IPS DF 6.9 (cell line): Measurements from ENCODE around the gene GSTO2.
"Not testable (repeated sequence)": the region's sequence is repeated elsewhere in the genome, so short reads cannot be mapped to it uniquely, and the experiment has no call there.

Experiments used
- DNase-seq: peaks from one replicate; pipeline ENCODE4 v3.0.0-alpha.2; 2013; ENCODE audit warnings: low read depth, low spot score
- H3K27ac ChIP-seq: one replicate; pipeline ENCODE4 v1.5.1; 2013; ENCODE audit warnings: low read length, control low read depth
- H3K27me3 ChIP-seq: 2 replicates; pipeline ENCODE4 v1.6.1; 2013; ENCODE audit warnings: mild to moderate bottlenecking, low read length; ENCODE audit not compliant: control insufficient read depth, insufficient read depth
- H3K36me3 ChIP-seq: 2 replicates; pipeline ENCODE4 v1.6.1; 2013; ENCODE audit warnings: low read length; ENCODE audit not compliant: control insufficient read depth, insufficient read depth
- H3K4me1 ChIP-seq: 2 replicates; pipeline ENCODE4 v1.6.1; 2013; ENCODE audit warnings: low read length; ENCODE audit not compliant: control insufficient read depth, insufficient read depth
- H3K4me3 ChIP-seq: 2 replicates; pipeline ENCODE4 v1.5.1; 2013; ENCODE audit warnings: mild to moderate bottlenecking, low read length
- H3K9me3 ChIP-seq: 2 replicates; pipeline ENCODE4 v1.6.1; 2013; ENCODE audit warnings: low read length, inconsistent platforms; ENCODE audit not compliant: control insufficient read depth, insufficient read depth
- WGBS: extraction: QIAGEN DNeasy Blood & Tissue Kit; methylation state at CpG from one replicate; pipeline ENCODE4 v1.1.7; 2013; ENCODE audit warnings: mixed read lengths, missing lambda C conversion rate; ENCODE audit not compliant: insufficient read length, insufficient coverage; 5-methylcytosine and 5-hydroxymethylcytosine counted together

GSTO2 gene

DNA sequence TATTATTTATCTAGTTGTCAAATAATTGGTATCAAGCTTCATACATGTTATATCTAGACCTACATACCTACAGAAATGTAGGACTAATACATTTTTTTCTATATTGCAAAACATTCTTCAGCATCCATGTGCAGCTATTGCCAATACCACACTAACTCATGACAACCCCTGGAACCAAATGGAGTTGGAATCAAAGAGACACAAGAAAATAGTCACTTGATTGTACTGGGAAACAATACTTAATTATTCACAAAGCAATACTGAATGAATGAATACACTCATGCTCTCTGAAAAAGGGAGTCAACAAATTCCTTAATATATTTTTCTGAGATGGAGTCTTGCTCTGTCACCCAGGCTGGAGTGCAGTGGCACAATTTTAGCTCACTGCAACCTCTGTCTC lies 26.4 kb upstream of the GSTO2 start:
- Histone ChIP-seq H3K27ac (no peak overlapping the region), H3K9me3 (no peaks in the 10 kb centered on the region; the same call in 1 of the 2 replicates)

DNA sequence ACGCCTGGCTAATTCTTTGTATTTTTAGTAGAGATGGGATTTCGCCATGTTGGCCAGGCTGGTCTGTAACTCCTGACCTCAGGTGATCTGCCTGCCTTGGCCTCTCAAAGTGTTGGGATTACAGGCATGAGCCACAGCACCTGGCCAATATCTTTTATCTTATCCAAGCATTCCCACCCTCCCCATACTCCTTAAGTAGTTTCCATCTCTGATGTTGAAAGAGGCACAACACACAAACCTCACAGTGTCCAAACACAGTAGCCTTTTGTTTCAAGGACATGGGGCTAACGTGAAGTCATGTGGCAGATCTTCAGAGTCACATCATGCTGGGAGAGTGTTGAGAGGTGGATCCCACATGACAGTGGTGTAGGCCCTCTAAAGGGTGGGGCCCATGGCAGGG lies 26.0 kb upstream of the GSTO2 start:
- DNase-seq, H3K27ac ChIP-seq, H3K4me1 ChIP-seq, H3K36me3 ChIP-seq, H3K9me3 ChIP-seq, H3K27me3 ChIP-seq, H3K4me3 ChIP-seq: not testable (repeated sequence)
- WGBS: no CpG with 5 or more reads among the region's 3 CpGs

More for the DNA sequence above, 26.4 kb upstream of the GSTO2 start:
- no peak overlapping the region for H3K4me3 ChIP-seq
- no peaks in the 10 kb centered on the region for H3K27me3 ChIP-seq
- no peaks in the 10 kb centered on the region for H3K4me1 ChIP-seq
- DNase-seq: no peak
- H3K36me3 ChIP-seq: no peaks in the 10 kb centered on the region

DNA sequence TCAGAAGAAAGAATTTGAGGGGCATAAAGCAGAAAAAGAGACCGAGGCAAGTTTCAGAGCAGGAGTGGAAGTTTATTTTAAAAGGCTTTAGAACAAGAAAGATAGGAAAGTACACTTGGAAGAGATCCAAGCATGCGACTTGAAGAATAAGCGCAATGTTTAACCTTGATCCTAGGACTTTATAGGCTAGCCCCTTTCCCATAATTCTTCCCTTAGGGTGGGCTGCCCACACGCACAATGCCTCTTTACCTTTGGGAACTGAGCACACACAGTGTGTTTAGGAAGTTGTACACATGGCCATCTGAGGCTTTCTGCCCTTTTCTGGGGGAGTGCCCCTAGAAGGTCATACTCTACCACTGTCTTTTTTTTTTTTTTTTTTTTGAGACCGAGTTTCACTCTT lies 25.5 kb upstream of the GSTO2 start:
- Histone ChIP-seq H3K9me3 (no peaks in the 10 kb centered on the region; the same call in 1 of the 2 replicates), H3K4me3 (no peak overlapping the region), H3K4me1 (no peaks in the 10 kb centered on the region), H3K36me3 (no peaks in the 10 kb centered on the region), H3K27me3 (no peaks in the 10 kb centered on the region), H3K27ac (no peak overlapping the region)
- no peak for DNase-seq
- no CpG with 5 or more reads among the region's 5 CpGs for whole genome bisulfite sequencing

DNA sequence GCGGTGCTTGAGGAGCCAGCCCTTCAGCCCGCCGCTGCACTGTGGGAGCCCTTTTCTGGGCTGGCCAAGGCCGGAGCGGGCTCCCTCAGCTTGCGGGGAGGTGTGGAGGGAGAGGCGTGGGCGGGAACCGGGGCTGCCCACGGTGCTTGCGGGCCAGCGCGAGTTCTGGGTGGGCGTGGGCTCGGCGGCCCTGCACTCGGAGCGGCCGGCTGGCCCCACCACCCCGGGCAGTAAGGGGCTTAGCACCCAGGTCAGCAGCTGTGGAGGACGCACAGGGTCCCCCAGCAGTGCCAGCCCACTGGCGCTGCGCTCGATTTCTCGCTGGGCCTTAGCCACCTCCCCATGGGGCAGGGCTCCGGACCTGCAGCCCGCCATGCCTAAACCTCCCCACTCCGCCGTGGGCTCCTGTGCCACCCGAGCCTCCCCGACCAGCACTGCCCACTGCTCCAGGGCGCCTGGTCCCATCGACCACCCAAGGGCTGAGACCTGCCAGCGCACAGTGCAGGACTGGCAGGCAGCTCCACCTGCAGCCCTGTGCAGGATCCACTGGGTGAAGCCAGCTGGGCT lies 23.8 kb upstream of the GSTO2 start:
- Histone ChIP-seq H3K27ac (no peak overlapping the region), H3K4me3 (no peak overlapping the region), H3K36me3 (no peaks in the 10 kb centered on the region), H3K27me3 (no peaks in the 10 kb centered on the region), H3K4me1 (no peaks in the 10 kb centered on the region), H3K9me3 (no peaks in the 10 kb centered on the region; the same call in 1 of the 2 replicates)
- WGBS: no CpG with 5 or more reads among the region's 34 CpGs
- no peak for DNase-seq

DNA sequence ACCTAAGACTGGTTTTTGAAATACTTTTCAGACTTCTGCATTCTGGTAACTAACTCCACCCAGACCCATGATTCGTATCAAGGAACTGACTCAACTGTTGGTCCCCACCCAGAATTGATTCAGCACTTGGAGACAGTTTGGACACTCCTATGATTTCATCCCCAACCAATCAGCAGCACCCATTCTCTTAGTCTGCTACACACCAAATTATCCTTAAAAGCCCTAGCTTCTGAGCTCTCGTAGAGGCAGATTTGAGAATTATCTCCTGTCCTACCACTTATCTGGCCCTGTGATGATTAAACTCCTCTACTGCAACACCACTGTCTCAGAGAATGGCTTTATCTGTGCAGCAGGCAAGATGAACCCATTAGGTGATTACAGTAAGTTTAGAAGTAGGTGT lies 22.0 kb upstream of the GSTO2 start:
- Histone ChIP-seq H3K4me3 (no peak overlapping the region), H3K9me3 (no peaks in the 10 kb centered on the region; the same call in 1 of the 2 replicates), H3K36me3 (no peaks in the 10 kb centered on the region), H3K27ac (no peak overlapping the region), H3K27me3 (no peaks in the 10 kb centered on the region), H3K4me1 (no peaks in the 10 kb centered on the region)
- DNase-seq: no peak
- no CpG with 5 or more reads among the region's 2 CpGs for WGBS

DNA sequence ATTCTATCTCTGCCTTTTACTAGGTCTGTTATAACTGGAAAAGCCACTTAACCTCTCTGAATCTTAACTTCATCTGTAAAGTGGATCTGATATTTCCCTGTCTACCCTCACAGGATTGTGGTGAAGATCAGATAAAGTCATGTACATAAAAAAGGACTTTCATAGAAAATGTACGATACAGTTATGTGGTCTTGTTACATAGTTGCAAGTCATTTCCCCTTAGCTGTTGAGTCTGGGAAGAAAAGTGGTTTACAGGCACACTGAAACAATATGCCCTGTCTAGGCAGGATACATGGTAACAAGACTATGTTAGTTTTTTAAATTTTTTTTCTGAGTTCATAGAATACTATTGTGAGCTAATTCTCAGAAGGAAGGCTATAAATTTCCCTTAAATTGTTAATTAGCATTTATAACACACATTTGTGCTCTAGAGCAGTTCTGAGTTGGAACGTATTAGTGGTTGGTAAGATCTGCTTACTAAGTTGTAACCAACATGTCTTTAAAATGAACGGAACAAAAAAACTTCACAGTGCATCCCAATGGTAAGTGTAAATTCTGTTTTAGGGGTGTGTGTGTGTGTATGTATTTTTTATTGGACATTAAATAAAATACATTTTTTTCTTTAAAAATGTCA lies 21.4 kb upstream of the GSTO2 start:
- no CpG with 5 or more reads among the region's 3 CpGs for WGBS

DNA sequence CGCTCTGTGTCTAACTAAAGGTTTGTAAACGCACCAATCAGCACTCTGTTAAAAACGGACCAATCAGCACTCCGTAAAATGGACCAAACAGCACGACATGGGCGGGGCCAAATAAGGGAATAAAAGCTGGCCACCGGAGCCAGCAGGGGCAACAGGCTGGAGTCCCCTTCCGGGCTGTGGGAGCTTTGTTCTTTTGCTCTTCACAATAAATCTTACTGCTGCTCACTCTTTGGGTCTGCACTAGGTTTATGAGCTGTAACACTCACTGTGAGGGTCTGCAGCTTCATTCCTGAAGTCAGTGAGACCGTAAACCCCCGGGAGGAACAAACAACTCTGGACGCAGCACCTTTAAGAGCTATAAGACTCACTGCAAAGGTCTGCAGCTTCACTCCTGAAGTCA lies 20.1 kb upstream of the GSTO2 start:
- not testable (repeated sequence) for H3K36me3 ChIP-seq, H3K27me3 ChIP-seq, H3K4me1 ChIP-seq, DNase-seq, H3K4me3 ChIP-seq, H3K9me3 ChIP-seq, H3K27ac ChIP-seq
- WGBS: no CpG with 5 or more reads among the region's 11 CpGs

More for the DNA sequence above, 21.4 kb upstream of the GSTO2 start:
- DNase-seq: no peak
- Histone ChIP-seq H3K9me3 (no peaks in the 10 kb centered on the region; the same call in 1 of the 2 replicates), H3K27ac (no peak overlapping the region), H3K4me1 (0 out of 2 replicates have a peak, but pooled peaks cover 2% of the 10 kb centered on the region), H3K36me3 (no peaks in the 10 kb centered on the region), H3K4me3 (no peak overlapping the region), H3K27me3 (no peaks in the 10 kb centered on the region)

DNA sequence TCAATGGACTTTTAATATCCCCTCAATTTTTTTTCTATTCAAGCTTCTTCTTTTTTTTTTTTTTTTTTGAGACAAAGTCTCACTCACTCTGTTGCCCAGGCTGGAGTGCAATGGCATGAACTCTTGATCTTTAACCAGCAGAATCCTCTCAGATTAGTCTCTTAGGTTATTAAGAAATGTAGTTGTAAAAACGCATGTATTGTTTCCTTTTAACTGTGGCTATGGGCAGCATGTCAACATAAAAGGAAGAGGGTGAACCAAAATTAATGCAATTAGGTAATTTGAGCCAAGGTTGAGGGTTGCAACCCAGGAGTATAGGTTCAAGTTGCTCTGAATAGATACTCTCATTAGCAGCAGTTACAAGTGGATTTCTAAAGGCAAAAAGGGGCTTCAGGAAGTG lies 18.6 kb upstream of the GSTO2 start:
- no peak overlapping the region for H3K27ac ChIP-seq
- 0 out of 2 replicates have a peak, but pooled peaks cover 2% of the 10 kb centered on the region for H3K4me1 ChIP-seq
- no peak for DNase-seq
- no CpG with 5 or more reads among the region's 1 CpG for WGBS
- H3K9me3 ChIP-seq: no peaks in the 10 kb centered on the region; the same call in 1 of the 2 replicates
- H3K36me3 ChIP-seq: no peaks in the 10 kb centered on the region; the same call in 1 of the 2 replicates
- no peaks in the 10 kb centered on the region for H3K27me3 ChIP-seq
- no peak overlapping the region for H3K4me3 ChIP-seq

DNA sequence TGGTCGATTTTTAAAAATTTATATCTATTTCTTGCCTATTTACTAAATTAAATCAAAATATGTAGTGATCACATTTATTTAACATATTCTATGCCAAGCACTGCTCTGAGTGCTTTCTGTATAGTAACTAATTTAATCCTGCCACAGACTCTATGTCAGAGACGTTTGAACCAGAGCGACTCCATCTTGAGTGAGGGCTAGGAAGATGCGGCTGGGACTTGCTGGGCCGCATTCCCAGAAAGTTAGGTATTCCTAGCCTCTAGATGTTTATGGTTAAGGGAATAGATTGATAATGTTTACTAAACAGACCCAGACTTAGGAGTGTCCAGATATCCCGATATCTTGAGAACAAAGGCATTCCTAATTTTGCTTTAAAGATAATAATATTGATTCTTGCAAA lies 17.5 kb upstream of the GSTO2 start:
- WGBS: no CpG with 5 or more reads among the region's 6 CpGs

DNA sequence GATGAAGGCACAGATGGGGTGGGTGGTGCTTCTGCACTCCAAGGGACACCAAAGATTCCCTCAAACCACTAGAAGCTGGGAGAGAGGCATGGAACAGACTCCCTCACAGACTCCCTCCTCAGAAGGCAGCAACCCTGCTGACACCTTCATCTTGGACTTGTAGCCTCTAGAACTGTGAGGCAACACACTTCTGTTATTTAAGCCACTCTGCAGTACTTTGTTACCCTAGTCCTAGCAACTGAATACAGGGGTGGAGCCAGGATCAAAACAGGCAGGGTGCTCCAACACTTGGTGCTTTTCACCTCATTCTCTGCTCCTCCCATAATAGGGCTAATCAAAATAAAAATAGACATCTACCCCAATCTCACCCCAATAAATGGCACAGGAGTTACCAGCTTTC lies 16.6 kb upstream of the GSTO2 start:
- Histone ChIP-seq H3K27me3 (no peaks in the 10 kb centered on the region), H3K27ac (no peak overlapping the region), H3K4me3 (no peak overlapping the region), H3K4me1 (0 out of 2 replicates have a peak, but pooled peaks cover 2% of the 10 kb centered on the region), H3K36me3 (no peaks in the 10 kb centered on the region; the same call in 1 of the 2 replicates), H3K9me3 (no peaks in the 10 kb centered on the region)
- DNase-seq: no peak

More for the DNA sequence above, 17.5 kb upstream of the GSTO2 start:
- Histone ChIP-seq H3K4me1 (0 out of 2 replicates have a peak, but pooled peaks cover 2% of the 10 kb centered on the region), H3K36me3 (no peaks in the 10 kb centered on the region; the same call in 1 of the 2 replicates), H3K27me3 (no peaks in the 10 kb centered on the region), H3K9me3 (no peaks in the 10 kb centered on the region; the same call in 1 of the 2 replicates), H3K27ac (no peak overlapping the region), H3K4me3 (no peak overlapping the region)
- DNase-seq: no peak

DNA sequence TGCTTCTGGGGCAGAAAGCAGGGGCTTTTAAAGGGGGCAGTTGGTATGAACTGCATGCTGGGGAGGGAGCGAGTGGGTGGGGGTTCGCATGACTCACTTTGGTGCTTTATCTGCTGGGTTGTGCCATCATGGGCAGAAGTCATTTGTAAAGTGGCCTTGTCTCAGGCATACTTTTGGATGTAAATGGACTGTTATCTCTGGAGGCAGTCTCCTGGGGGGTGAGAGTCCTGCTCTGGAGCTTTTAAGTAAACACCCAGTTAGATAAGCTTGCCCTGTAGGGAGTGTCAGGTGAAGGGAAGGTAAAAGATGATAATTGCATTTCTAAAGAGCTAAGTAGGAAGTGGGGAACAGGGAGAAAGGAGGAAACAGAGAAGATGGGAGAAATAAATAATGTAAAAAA lies 15.9 kb upstream of the GSTO2 start:
- H3K27ac ChIP-seq: no peak overlapping the region
- H3K27me3 ChIP-seq: no peaks in the 10 kb centered on the region
- 0 out of 2 replicates have a peak, but pooled peaks cover 2% of the 10 kb centered on the region for H3K4me1 ChIP-seq
- H3K4me3 ChIP-seq: no peak overlapping the region
- no CpG with 5 or more reads among the region's 2 CpGs for whole genome bisulfite sequencing
- no peaks in the 10 kb centered on the region; the same call in 1 of the 2 replicates for H3K36me3 ChIP-seq
- no peak for DNase-seq
- no peaks in the 10 kb centered on the region for H3K9me3 ChIP-seq
